ENCODE data around the gene SLC35E1. TPM values are rescaled to one million over a fixed set of nuclear protein-coding genes. Genes with fewer than 3 reads are reported as not detected.

Gene SLC35E1
- total RNA-seq, 2 experiments from 2014 or later: 60.1 to 62.4 TPM

GRCh38 chr19:16519230-16519687 is 53.0 kb downstream of the SLC35E1 start:
- TF ChIP-seq CTCF (IDR thresholded peaks at IDR 0.05): no peak
- ChIA-PET POLR2A (no interaction called here), CTCF (no interaction called here)
- Mint-ChIP-seq H3K9me3 (no peaks in the 10 kb centered on the region), H3K36me3 (ENCODE audit: low read depth) (peaks cover 34% of the 10 kb centered on the region), H3K4me1 (ENCODE audit: low read depth) (peaks cover 2% of the 10 kb centered on the region), H3K4me3 (no peak overlapping the region), H3K27me3 (no peaks in the 10 kb centered on the region), H3K27ac (no peak overlapping the region)
- ATAC-seq (no peak), DNase-seq (no peak)
- intact Hi-C loops (cut with micrococcal nuclease): no loop called here

- Mint-ChIP-seq H3K27me3 (no peaks in the 10 kb centered on the region), H3K9me3 (no peaks in the 10 kb centered on the region), H3K4me3 (no peak overlapping the region), H3K4me1 (ENCODE audit: low read depth) (peaks cover 2% of the 10 kb centered on the region), H3K36me3 (ENCODE audit: low read depth) (peaks cover 29% of the 10 kb centered on the region), H3K27ac (no peak overlapping the region)
- intact Hi-C loops (cut with micrococcal nuclease): no loop called here
- no peak for TF ChIP-seq CTCF (IDR thresholded peaks at IDR 0.05)
- CTCF ChIA-PET: no interaction called here
- DNase-seq (no peak), ATAC-seq (no peak)
- POLR2A ChIA-PET: interaction anchor here (1.4 kb wide), 1 partner anchor 11 kb away, joined by 3 read pairs; no protein-coding TSS in a partner anchor
Observed at GRCh38 chr19:16518483-16519229, 53.6 kb downstream of the SLC35E1 start.

- CTCF ChIA-PET: interaction anchor here (3.9 kb wide), 1 partner anchor 76 kb away, joined by 17 read pairs; no protein-coding TSS in a partner anchor
Observed at GRCh38 chr19:16518061-16518460, 54.2 kb downstream of the SLC35E1 start.

GRCh38 chr19:16516923-16517610 is 55.1 kb downstream of the SLC35E1 start:
- ChIA-PET CTCF (interaction anchor here (3.9 kb wide), 1 partner anchor 75 kb away, joined by 17 read pairs; no protein-coding TSS in a partner anchor), POLR2A (interaction anchor here (0.9 to 1.4 kb wide), 8 partner anchors 8 to 60 kb away, joined by 3 to 7 read pairs (median 4); partner anchors contain the start of genes C19orf44 and CALR3)
- Mint-ChIP-seq H3K9me3 (no peaks in the 10 kb centered on the region), H3K4me3 (no peak overlapping the region), H3K36me3 (ENCODE audit: low read depth) (peaks cover 22% of the 10 kb centered on the region), H3K27me3 (no peaks in the 10 kb centered on the region), H3K27ac (no peak overlapping the region), H3K4me1 (ENCODE audit: low read depth) (peaks cover 2% of the 10 kb centered on the region)
- no peak for DNase-seq
- ATAC-seq: peak; percentile 35
- intact Hi-C loops (cut with micrococcal nuclease): no loop called here
- TF ChIP-seq CTCF (IDR thresholded peaks at IDR 0.05): no peak

More at GRCh38 chr19:16518061-16518460, 54.2 kb downstream of the SLC35E1 start:
- H3K4me1 Mint-ChIP-seq (ENCODE audit: low read depth): peaks cover 2% of the 10 kb centered on the region
- POLR2A ChIA-PET: interaction anchor here (0.9 to 1.4 kb wide), 4 partner anchors 8 to 59 kb away, joined by 3 to 7 read pairs (median 3); no protein-coding TSS in a partner anchor
- ATAC-seq: no peak
- intact Hi-C loops (cut with micrococcal nuclease): no loop called here
- no peaks in the 10 kb centered on the region for H3K27me3 Mint-ChIP-seq
- no peak overlapping the region for H3K4me3 Mint-ChIP-seq
- DNase-seq: no peak
- H3K36me3 Mint-ChIP-seq (ENCODE audit: low read depth): peaks cover 24% of the 10 kb centered on the region
- H3K9me3 Mint-ChIP-seq: no peaks in the 10 kb centered on the region
- TF ChIP-seq CTCF (IDR thresholded peaks at IDR 0.05): no peak
- no peak overlapping the region for H3K27ac Mint-ChIP-seq
